Measurements from ENCODE around the gene RASAL2.

The RASAL2 gene

GRCh38 chr1:178528953-178529335 is 435.0 kb downstream of the RASAL2 start:
- no peak for DNase-seq

- no peak for DNase-seq
Observed at GRCh38 chr1:178529364-178530036, 435.6 kb downstream of the RASAL2 start.

GRCh38 chr1:178530037-178530402 is 436.1 kb downstream of the RASAL2 start:
- no peak for DNase-seq

GRCh38 chr1:178530502-178530901 is 436.6 kb downstream of the RASAL2 start:
- DNase-seq: no peak

GRCh38 chr1:178531887-178532286 is 438.0 kb downstream of the RASAL2 start:
- no peak for DNase-seq

- DNase-seq: peak; percentile 77
Observed at GRCh38 chr1:178532392-178532791, 438.5 kb downstream of the RASAL2 start.

- no peak for DNase-seq
Observed at GRCh38 chr1:178533121-178533946, 439.4 kb downstream of the RASAL2 start.

Data from activated CD4-positive, alpha-beta T cell treated with anti-CD3 and anti-CD28 coated beads, Interleukin-2, Interleukin-6, amounts not matched to agents 100 ng/mL and 50 ng/mL, durations not matched to agents 16 hours and 8 hours (primary cell).